HepG2 (cell line): ENCODE data around the gene CCL16. TPM values are rescaled to one million over a fixed set of nuclear protein-coding genes. Genes with fewer than 3 reads are reported as not detected.

Source experiments
- ARID5B ChIP-seq: IDR thresholded peaks from 2 replicates; pipeline ENCODE4 v1.4.0; 2020; ENCODE audit warnings: mild to moderate bottlenecking, missing genetic modification reagents
- CSRNP2 ChIP-seq: sonication (generic); formaldehyde crosslinking; conservative IDR thresholded peaks from 2 replicates; pipeline ENCODE4 v1.8.0; 2022; ENCODE audit warnings: low read depth, missing genetic modification reagents
- FOXM1 ChIP-seq: sonication (generic); formaldehyde crosslinking; IDR thresholded peaks from 2 replicates; pipeline ENCODE4 v1.5.0; 2020; ENCODE audit warnings: missing genetic modification reagents
- HDAC6 ChIP-seq: fragments of 200-600 bp; sonication (generic); IDR thresholded peaks from 2 replicates; pipeline ENCODE4 v1.7.0; 2017; ENCODE audit warnings: mild to moderate bottlenecking, antibody characterized with exemption, low read length, low read depth
- HOXA5 ChIP-seq: sonication (generic); formaldehyde crosslinking; IDR thresholded peaks from 2 replicates; pipeline ENCODE4 v1.4.0; 2020; ENCODE audit warnings: missing genetic modification reagents
- MAX ChIP-seq: IDR thresholded peaks from 2 replicates; pipeline ENCODE4 v1.6.1; 2012; ENCODE audit warnings: inconsistent platforms
- MBNL3 ChIP-seq: fragments of 250-450 bp; sonication (Bioruptor Pico); conservative IDR thresholded peaks from 2 replicates; pipeline ENCODE4 v1.8.0; 2022; ENCODE audit warnings: mild to moderate bottlenecking, inconsistent platforms
- PAF1 ChIP-seq: IDR thresholded peaks from 2 replicates; pipeline ENCODE4 v1.6.1; 2016; ENCODE audit warnings: missing genetic modification reagents, missing compliant biosample characterization
- PHF20 ChIP-seq: sonication (generic); formaldehyde crosslinking; IDR thresholded peaks from 2 replicates; pipeline ENCODE4 v1.5.0; 2020; ENCODE audit warnings: mild to moderate bottlenecking, missing genetic modification reagents
- SIX1 ChIP-seq: sonication (generic); formaldehyde crosslinking; IDR thresholded peaks from 2 replicates; pipeline ENCODE4 v1.4.0; 2020; ENCODE audit warnings: missing genetic modification reagents, borderline replicate concordance
- TBP ChIP-seq: sonication (generic); formaldehyde crosslinking; IDR thresholded peaks from 2 replicates; pipeline ENCODE4 v1.5.0; 2020; ENCODE audit warnings: missing genetic modification reagents
- WIZ ChIP-seq: sonication (generic); formaldehyde crosslinking; IDR thresholded peaks from 2 replicates; pipeline ENCODE4 v1.5.1; 2020; ENCODE audit warnings: mild to moderate bottlenecking, missing genetic modification reagents
- ZBTB33 ChIP-seq: sonication (generic); formaldehyde crosslinking; IDR thresholded peaks from 2 replicates; pipeline ENCODE4 v1.4.0; 2020; ENCODE audit warnings: missing genetic modification reagents
- ZBTB46 ChIP-seq: sonication (generic); formaldehyde crosslinking; IDR thresholded peaks from 2 replicates; pipeline ENCODE4 v1.4.0; 2020; ENCODE audit warnings: mild to moderate bottlenecking, missing genetic modification reagents, borderline replicate concordance
- ZBTB8A ChIP-seq: sonication (generic); formaldehyde crosslinking; IDR thresholded peaks from 2 replicates; pipeline ENCODE4 v1.4.0; 2020; ENCODE audit warnings: mild to moderate bottlenecking, low read depth, missing genetic modification reagents, borderline replicate concordance
- ZFP37 ChIP-seq: sonication (generic); formaldehyde crosslinking; IDR thresholded peaks from 2 replicates; pipeline ENCODE4 v1.4.0; 2020; ENCODE audit warnings: missing genetic modification reagents, borderline replicate concordance
- ZNF597 ChIP-seq: sonication (generic); formaldehyde crosslinking; IDR thresholded peaks from 2 replicates; pipeline ENCODE4 v1.5.0; 2020; ENCODE audit warnings: missing genetic modification reagents
- ZNF724P ChIP-seq: sonication (generic); formaldehyde crosslinking; IDR thresholded peaks from 2 replicates; pipeline ENCODE4 v1.8.0; 2022; ENCODE audit warnings: missing genetic modification reagents, borderline replicate concordance
- polyA plus RNA-seq, 8 experiments: library from polyadenylated mRNA; depleted of rRNA in 3 of 8; stranded (reverse) in 7 of 8; unstranded in 1 of 8; fragments of >200 nt; fragmentation: Illumina TruSeq in 4 of 8; extraction: Trizol in 4 of 8; gene quantifications; 2 replicates each; pipeline versions ENCODE4 v1.2.1 to v1.2.3, GENCODE V29; 2011 to 2016; ENCODE audit warnings: low read depth in 4 of 8, missing spikeins in 1 of 8, mixed read lengths in 1 of 8; ENCODE audit not compliant: insufficient read depth in 1 of 8
- total RNA-seq, 5 experiments: library from RNA; depleted of rRNA; stranded (reverse); fragments of >200 nt; fragmentation: Illumina TruSeq; extraction: Trizol; gene quantifications; 2 replicates each; pipeline ENCODE4 v1.2.3, GENCODE V29; 2016; ENCODE audit warnings: low read depth in 1 of 5

The CCL16 gene
- total and polyA plus RNA-seq, 2 of the 13 experiments (the other 11 are each of a cell fraction or from before 2014, with no cell fraction given): 2.0 to 14.7 TPM

GRCh38 chr17:35973333-35974260 is 7.7 kb downstream of the CCL16 start (continued):
- TF ChIP-seq ARID5B (CRISPR knock-in tag) (peak; percentile 98), ZBTB46 (no peak), FOXM1 (no peak), ZBTB8A (CRISPR knock-in tag) (no peak), TBP (CRISPR knock-in tag) (no peak), ZBTB33 (CRISPR knock-in tag) (peak; percentile 64; the same call in 1 of the 2 replicates), HOXA5 (0 out of 2 replicates have a peak, but pooled peaks have one; percentile 71), PAF1 (CRISPR knock-in tag) (no peak), HDAC6 (no peak), ZNF597 (CRISPR knock-in tag) (no peak), WIZ (CRISPR knock-in tag) (peak; percentile 76), ZFP37 (no peak), MAX (peak; percentile 70), CSRNP2 (no peak), PHF20 (CRISPR knock-in tag) (no peak), MBNL3 (CRISPR knock-in tag) (no peak), SIX1 (CRISPR knock-in tag) (peak; percentile 77; the same call in 1 of the 2 replicates), ZNF724P (CRISPR knock-in tag) (peak; percentile 73; the same call in 1 of the 2 replicates)
